ENCODE data around the gene MEX3A.

GRCh38 chr1:156117414-156118176 is 35.3 kb upstream of the MEX3A start:
- no peak for TF ChIP-seq CTCF (IDR thresholded peaks at IDR 0.05)
- TF ChIP-seq POLR2A (IDR thresholded peaks at IDR 0.05) = no peak
- TF ChIP-seq EP300 (IDR thresholded peaks at IDR 0.05) = no peak

All from tibial nerve (tissue), 4 donors.